ENCODE measurements around the gene FRMD1. TPM values are rescaled to one million over a fixed set of nuclear protein-coding genes. Genes with fewer than 3 reads are reported as not detected.
A peak's percentile ranks its signal among the peaks of the same experiment; 100 is the strongest.

Gene FRMD1
- total RNA-seq, 1 experiment from 2014 or later, result not detected

- H3K4me3 ChIP-seq, result no peak overlapping the region
- TF ChIP-seq, protein P1, sequence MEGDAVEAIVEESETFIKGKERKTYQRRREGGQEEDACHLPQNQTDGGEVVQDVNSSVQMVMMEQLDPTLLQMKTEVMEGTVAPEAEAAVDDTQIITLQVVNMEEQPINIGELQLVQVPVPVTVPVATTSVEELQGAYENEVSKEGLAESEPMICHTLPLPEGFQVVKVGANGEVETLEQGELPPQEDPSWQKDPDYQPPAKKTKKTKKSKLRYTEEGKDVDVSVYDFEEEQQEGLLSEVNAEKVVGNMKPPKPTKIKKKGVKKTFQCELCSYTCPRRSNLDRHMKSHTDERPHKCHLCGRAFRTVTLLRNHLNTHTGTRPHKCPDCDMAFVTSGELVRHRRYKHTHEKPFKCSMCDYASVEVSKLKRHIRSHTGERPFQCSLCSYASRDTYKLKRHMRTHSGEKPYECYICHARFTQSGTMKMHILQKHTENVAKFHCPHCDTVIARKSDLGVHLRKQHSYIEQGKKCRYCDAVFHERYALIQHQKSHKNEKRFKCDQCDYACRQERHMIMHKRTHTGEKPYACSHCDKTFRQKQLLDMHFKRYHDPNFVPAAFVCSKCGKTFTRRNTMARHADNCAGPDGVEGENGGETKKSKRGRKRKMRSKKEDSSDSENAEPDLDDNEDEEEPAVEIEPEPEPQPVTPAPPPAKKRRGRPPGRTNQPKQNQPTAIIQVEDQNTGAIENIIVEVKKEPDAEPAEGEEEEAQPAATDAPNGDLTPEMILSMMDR (conservative IDR thresholded peaks at IDR 0.05), result no peak
- H2AFZ ChIP-seq, result no peak overlapping the region
- no peaks in the 10 kb centered on the region for H4K20me1 ChIP-seq (ENCODE audit: insufficient read depth)
- no peaks in the 10 kb centered on the region for H3K79me2 ChIP-seq (ENCODE audit: low read depth)
- CTCF ChIA-PET, result no interaction called here
- DNase-seq, result no peak
- BruUV-seq (replicated peaks), result no TSS peak
- POLR2A ChIA-PET (ENCODE audit: unreplicated experiment), result no interaction called here
- H3K27me3 ChIP-seq (ENCODE audit: insufficient read depth, low read depth), result peaks cover 38% of the 10 kb centered on the region; the same call in 1 of the 2 replicates
- H3K4me2 ChIP-seq, result 0 out of 2 replicates have a peak overlapping the region, but pooled peaks have one; percentile 3
- peaks cover 15% of the 10 kb centered on the region; the same call in 1 of the 2 replicates for H3F3A ChIP-seq (ENCODE audit: insufficient read depth, low read depth)
- no peak overlapping the region for H3K27ac ChIP-seq
- H3K9me2 ChIP-seq (ENCODE audit: insufficient read depth), result no peaks in the 10 kb centered on the region
- intact Hi-C loops (cut with micrococcal nuclease; ENCODE audit: unreplicated experiment), result no loop called here
- peaks cover 24% of the 10 kb centered on the region for H3K4me1 ChIP-seq (replicated peaks; ENCODE audit: insufficient read depth)
- H3K9me3 ChIP-seq (ENCODE audit: insufficient read depth, low read depth), result peaks cover 4% of the 10 kb centered on the region; the same call in 1 of the 2 replicates
- H3K36me3 ChIP-seq (ENCODE audit: low read depth), result no peaks in the 10 kb centered on the region
Observed at GRCh38 chr6:168037242-168037641, 41.8 kb downstream of the FRMD1 start.

GRCh38 chr6:168035661-168036545 is 43.1 kb downstream of the FRMD1 start:
- H3K4me3 ChIP-seq, result no peak overlapping the region
- DNase-seq, result no peak
- H4K20me1 ChIP-seq (ENCODE audit: insufficient read depth), result no peaks in the 10 kb centered on the region
- CTCF ChIA-PET, result no interaction called here
- H3K4me2 ChIP-seq, result peak overlapping the region; percentile 34
- TF ChIP-seq, protein P1 (conservative IDR thresholded peaks at IDR 0.05), result no peak
- no peak for TF ChIP-seq EZH2 (IDR thresholded peaks at IDR 0.05; ENCODE audit: low read depth)
- H3K79me2 ChIP-seq (ENCODE audit: low read depth), result no peaks in the 10 kb centered on the region
- POLR2A ChIA-PET (ENCODE audit: unreplicated experiment), result no interaction called here
- H3K4me1 ChIP-seq (replicated peaks; ENCODE audit: insufficient read depth), result peaks cover 24% of the 10 kb centered on the region
- H3K36me3 ChIP-seq (ENCODE audit: low read depth), result no peaks in the 10 kb centered on the region
- peaks cover 25% of the 10 kb centered on the region for H3K27me3 ChIP-seq (ENCODE audit: insufficient read depth, low read depth)
- H3K9me2 ChIP-seq (ENCODE audit: insufficient read depth), result no peaks in the 10 kb centered on the region
- peaks cover 4% of the 10 kb centered on the region; the same call in 1 of the 2 replicates for H3K9me3 ChIP-seq (ENCODE audit: insufficient read depth, low read depth)
- H2AFZ ChIP-seq, result no peak overlapping the region
- peaks cover 15% of the 10 kb centered on the region; the same call in 1 of the 2 replicates for H3F3A ChIP-seq (ENCODE audit: insufficient read depth, low read depth)
- intact Hi-C loops (cut with micrococcal nuclease; ENCODE audit: unreplicated experiment), result no loop called here
- H3K27ac ChIP-seq, result no peak overlapping the region
- BruUV-seq (replicated peaks), result no TSS peak

DNA sequence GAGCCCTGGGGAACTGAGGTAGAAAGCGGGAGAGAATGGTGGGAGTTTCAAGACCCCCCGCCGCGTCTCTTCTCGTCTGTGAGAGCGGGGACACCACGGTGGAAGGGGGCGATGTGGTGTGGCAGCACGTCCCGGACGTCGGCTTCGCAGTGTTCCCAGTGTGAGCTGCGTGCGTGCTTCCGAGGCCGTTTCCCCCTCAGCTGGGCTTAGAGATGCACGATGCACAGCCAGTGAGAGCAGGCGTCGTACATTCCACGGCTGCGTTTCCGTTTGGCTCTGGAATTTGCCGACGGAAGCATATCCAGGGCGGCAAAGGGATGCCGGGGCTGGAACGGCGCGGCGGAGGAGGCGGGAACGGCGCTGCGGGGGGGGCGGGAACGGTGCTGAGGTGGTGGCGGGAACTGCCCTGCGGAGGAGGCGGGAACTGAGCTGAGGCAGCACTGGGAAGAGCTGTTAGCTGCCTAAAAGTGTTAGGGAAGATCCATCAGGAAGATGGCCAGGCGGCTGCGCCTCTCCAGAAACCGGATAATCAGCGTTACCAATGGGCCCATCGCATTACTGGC is 43.8 kb downstream of the FRMD1 start:
- no peak for DNase-seq
- Histone ChIP-seq H3K79me2 (ENCODE audit: low read depth) (no peaks in the 10 kb centered on the region), H3K9me3 (ENCODE audit: insufficient read depth, low read depth) (peaks cover 4% of the 10 kb centered on the region; the same call in 1 of the 2 replicates), H3K36me3 (ENCODE audit: low read depth) (no peaks in the 10 kb centered on the region), H3K4me3 (no peak overlapping the region), H3K27ac (no peak overlapping the region), H3K9me2 (ENCODE audit: insufficient read depth) (no peaks in the 10 kb centered on the region), H2AFZ (no peak overlapping the region), H3K27me3 (ENCODE audit: insufficient read depth, low read depth) (peaks cover 18% of the 10 kb centered on the region), H4K20me1 (ENCODE audit: insufficient read depth) (no peaks in the 10 kb centered on the region), H3F3A (ENCODE audit: insufficient read depth, low read depth) (peaks cover 15% of the 10 kb centered on the region; the same call in 1 of the 2 replicates), H3K4me1 (replicated peaks; ENCODE audit: insufficient read depth) (peaks cover 24% of the 10 kb centered on the region), H3K4me2 (no peak overlapping the region)
- intact Hi-C loops (cut with micrococcal nuclease; ENCODE audit: unreplicated experiment), result no loop called here
- ChIA-PET CTCF (no interaction called here), POLR2A (ENCODE audit: unreplicated experiment) (no interaction called here)
- TF ChIP-seq, protein P1 (conservative IDR thresholded peaks at IDR 0.05), result no peak
- TF ChIP-seq EZH2 (IDR thresholded peaks at IDR 0.05; ENCODE audit: low read depth), result no peak
- BruUV-seq (replicated peaks), result no TSS peak

All from PC-9 (cell line).